RWPE2 (cell line): Measurements from ENCODE around the gene XRCC5.

Source experiments
- ATAC-seq: fragments of 200-7000 bp; cut with Tn5 transposase; 3 replicates; pipeline ENCODE4 v1.9.1; 2021; ENCODE audit warnings: low read depth
- DNase-seq: peaks from one replicate; pipeline ENCODE4 v3.0.0-alpha.2; 2020; ENCODE audit warnings: low spot score
- H3K27ac ChIP-seq: fragments of 450-650 bp; 2 replicates; pipeline ENCODE4 v1.5.1; 2017; ENCODE audit warnings: mild to moderate bottlenecking; ENCODE audit not compliant: poor library complexity, severe bottlenecking
- H3K27me3 ChIP-seq: fragments of 250-450 bp; sonication (Bioruptor Pico); 2 replicates; pipeline ENCODE4 v1.5.1; 2021; ENCODE audit warnings: mild to moderate bottlenecking, moderate library complexity; ENCODE audit not compliant: insufficient read depth, poor library complexity, severe bottlenecking
- H3K36me3 ChIP-seq: fragments of 250-450 bp; sonication (Bioruptor Pico); 2 replicates; pipeline ENCODE4 v1.5.1; 2020; ENCODE audit warnings: low read depth, mild to moderate bottlenecking, moderate library complexity
- H3K4me1 ChIP-seq: fragments of 250-450 bp; sonication (Bioruptor Pico); 2 replicates; pipeline ENCODE4 v1.5.1; 2021; ENCODE audit warnings: mild to moderate bottlenecking, moderate library complexity; ENCODE audit not compliant: insufficient read depth, poor library complexity, severe bottlenecking
- H3K4me3 ChIP-seq: fragments of 250-450 bp; sonication (Bioruptor Pico); 2 replicates; pipeline ENCODE4 v1.5.1; 2021; ENCODE audit warnings: mild to moderate bottlenecking, moderate library complexity; ENCODE audit not compliant: severe bottlenecking
- H3K9me3 ChIP-seq: fragments of 250-450 bp; sonication (Bioruptor Pico); 2 replicates; pipeline ENCODE4 v1.5.1; 2021; ENCODE audit warnings: mild to moderate bottlenecking, moderate library complexity; ENCODE audit not compliant: severe bottlenecking
- CTCF ChIP-seq: fragments of 450-650 bp; IDR thresholded peaks from one replicate; pipeline ENCODE4 v1.5.1; 2017; ENCODE audit warnings: mild to moderate bottlenecking, moderate library complexity; ENCODE audit not compliant: poor library complexity, severe bottlenecking

Gene XRCC5

GRCh38 chr2:216116418-216116817 is 7.3 kb downstream of the XRCC5 start:
- Histone ChIP-seq H3K27ac (no peak overlapping the region), H3K4me1 (peaks cover 6% of the 10 kb centered on the region), H3K27me3 (no peaks in the 10 kb centered on the region), H3K9me3 (no peaks in the 10 kb centered on the region), H3K4me3 (no peak overlapping the region), H3K36me3 (peaks cover 97% of the 10 kb centered on the region)
- TF ChIP-seq CTCF = no peak
- ATAC-seq = no peak
- no peak for DNase-seq

GRCh38 chr2:216117561-216118340 is 8.6 kb downstream of the XRCC5 start:
- Histone ChIP-seq H3K27ac (no peak overlapping the region), H3K4me3 (no peak overlapping the region), H3K36me3 (peaks cover 97% of the 10 kb centered on the region), H3K4me1 (peaks cover 6% of the 10 kb centered on the region), H3K27me3 (no peaks in the 10 kb centered on the region), H3K9me3 (no peaks in the 10 kb centered on the region)
- TF ChIP-seq CTCF = no peak
- ATAC-seq (no peak), DNase-seq (no peak)

GRCh38 chr2:216118474-216118873 is 9.3 kb downstream of the XRCC5 start:
- no peak for ATAC-seq

GRCh38 chr2:216119146-216119545 is 10.0 kb downstream of the XRCC5 start:
- H3K27me3 ChIP-seq = no peaks in the 10 kb centered on the region
- peaks cover 6% of the 10 kb centered on the region for H3K4me1 ChIP-seq
- H3K36me3 ChIP-seq = peaks cover 97% of the 10 kb centered on the region
- no peak for DNase-seq
- no peak for TF ChIP-seq CTCF
- no peaks in the 10 kb centered on the region for H3K9me3 ChIP-seq
- no peak overlapping the region for H3K4me3 ChIP-seq
- H3K27ac ChIP-seq = no peak overlapping the region
- ATAC-seq = no peak

More at GRCh38 chr2:216118474-216118873, 9.3 kb downstream of the XRCC5 start:
- Histone ChIP-seq H3K4me3 (no peak overlapping the region), H3K9me3 (no peaks in the 10 kb centered on the region), H3K4me1 (peaks cover 6% of the 10 kb centered on the region), H3K27me3 (no peaks in the 10 kb centered on the region), H3K27ac (no peak overlapping the region), H3K36me3 (peaks cover 97% of the 10 kb centered on the region)
- no peak for DNase-seq
- no peak for TF ChIP-seq CTCF

GRCh38 chr2:216119986-216120385 is 10.8 kb downstream of the XRCC5 start:
- Histone ChIP-seq H3K9me3 (no peaks in the 10 kb centered on the region), H3K4me1 (peaks cover 6% of the 10 kb centered on the region), H3K4me3 (no peak overlapping the region), H3K27me3 (no peaks in the 10 kb centered on the region), H3K27ac (no peak overlapping the region), H3K36me3 (peaks cover 100% of the 10 kb centered on the region)
- DNase-seq (no peak), ATAC-seq (no peak)
- TF ChIP-seq CTCF = no peak
